ELF-1 (cell line): Measurements from ENCODE around the gene C1orf74.

Experiments used
- DNase-seq: peaks from one replicate; pipeline ENCODE4 v3.0.0-alpha.2; 2016; ENCODE audit warnings: low read depth, low spot score

C1orf74 gene

GRCh38 chr1:209784265-209785169 is at the start of gene C1orf74:
C1orf74 (minus strand) TSS chr1:209784559; CDS start chr1:209783634, 925 bp downstream.
- peak; percentile 99 for DNase-seq

GRCh38 chr1:209831615-209832014 is 47.3 kb upstream of the C1orf74 start:
- no peak for DNase-seq

- no peak for DNase-seq
Observed at GRCh38 chr1:209830722-209831121, 46.4 kb upstream of the C1orf74 start.

- no peak for DNase-seq
Observed at GRCh38 chr1:209829716-209830115, 45.4 kb upstream of the C1orf74 start.

- peak; percentile 96 for DNase-seq
Observed at GRCh38 chr1:209827384-209828262, 43.3 kb upstream of the C1orf74 start, which contains the start of gene UTP25. UTP25 (plus strand) TSS chr1:209827972; CDS start chr1:209828064, 92 bp downstream.

GRCh38 chr1:209825591-209826434 is 41.5 kb upstream of the C1orf74 start:
- no peak for DNase-seq

- no peak for DNase-seq
Observed at GRCh38 chr1:209823143-209824041, 39.0 kb upstream of the C1orf74 start.

GRCh38 chr1:209822706-209823105 is 38.3 kb upstream of the C1orf74 start:
- no peak for DNase-seq

GRCh38 chr1:209820986-209821385 is 36.6 kb upstream of the C1orf74 start:
- DNase-seq: no peak

- no peak for DNase-seq
Observed at GRCh38 chr1:209819058-209819457, 34.7 kb upstream of the C1orf74 start.

- DNase-seq: no peak
Observed at GRCh38 chr1:209817691-209818090, 33.3 kb upstream of the C1orf74 start.

- no peak for DNase-seq
Observed at GRCh38 chr1:209816923-209817322, 32.6 kb upstream of the C1orf74 start.

- no peak for DNase-seq
Observed at GRCh38 chr1:209815931-209816341, 31.6 kb upstream of the C1orf74 start.

- no peak for DNase-seq
Observed at GRCh38 chr1:209815490-209815889, 31.1 kb upstream of the C1orf74 start.

GRCh38 chr1:209813902-209814301 is 29.5 kb upstream of the C1orf74 start:
- no peak for DNase-seq

- peak; percentile 43 for DNase-seq
Observed at GRCh38 chr1:209810783-209811182, 26.4 kb upstream of the C1orf74 start.

- DNase-seq: no peak
Observed at GRCh38 chr1:209809611-209810010, 25.3 kb upstream of the C1orf74 start.

GRCh38 chr1:209808059-209808581 is 23.8 kb upstream of the C1orf74 start:
- peak; percentile 78 for DNase-seq

- DNase-seq: no peak
Observed at GRCh38 chr1:209807509-209807908, 23.1 kb upstream of the C1orf74 start.
